IMR-90 (cell line): Measurements from ENCODE around the gene SMIM7. TPM values are rescaled to one million over a fixed set of nuclear protein-coding genes. Genes with fewer than 3 reads are reported as not detected.

Experiments
- ATAC-seq: fragments of 200-7000 bp; cut with Tn5 transposase; 2 replicates; pipeline ENCODE4 v1.9.1; 2020; ENCODE audit warnings: low read depth, mild to moderate bottlenecking, moderate library complexity
- BruUV-seq: library from RNA; stranded (reverse); fragments of 400-500 nt; replicated peaks from 2 replicates; lab custom pipeline; 2021; lab: Mats Ljungman, UMichigan
- CTCF ChIA-PET: fragments of 300-600 bp; formaldehyde crosslinking; extraction: SDS; loops from one replicate; lab custom pipeline; 2021; ENCODE audit warnings: antibody characterized with exemption; lab: Yijun Ruan, JAX
- POLR2A ChIA-PET: fragments of 300-600 bp; sonication (Branson Sonifier 250); formaldehyde crosslinking; loops from one replicate; lab custom pipeline; 2022; ENCODE audit warnings: antibody characterized with exemption; ENCODE audit not compliant: unreplicated experiment; lab: Charles Lee
- DNase-seq: peaks from one replicate; pipeline ENCODE4 v3.0.0; 2013
- H2AFZ ChIP-seq: replicated peaks from 2 replicates; pipeline ENCODE3; 2013; ENCODE audit warnings: low read length, mild to moderate bottlenecking; ENCODE audit not compliant: poor library complexity
- H2AK5ac ChIP-seq: 2 replicates; pipeline ENCODE4 v1.6.1; 2013; ENCODE audit warnings: low read depth, low read length, inconsistent platforms
- H2AK9ac ChIP-seq: replicated peaks from 2 replicates; pipeline ENCODE3; 2013; ENCODE audit warnings: mild to moderate bottlenecking, low read depth, low read length, moderate library complexity; ENCODE audit not compliant: poor library complexity
- H2BK120ac ChIP-seq: 2 replicates; pipeline ENCODE4 v1.6.1; 2013; ENCODE audit warnings: low read depth, low read length, inconsistent platforms
- H2BK15ac ChIP-seq: 3 replicates; pipeline ENCODE4 v1.6.1; 2013; ENCODE audit warnings: low read depth, low read length, inconsistent platforms
- H2BK20ac ChIP-seq: 2 replicates; pipeline ENCODE4 v1.6.1; 2013; ENCODE audit warnings: low read depth, mild to moderate bottlenecking, inconsistent platforms, low read length, moderate library complexity
- H2BK5ac ChIP-seq: 2 replicates; pipeline ENCODE4 v1.6.1; 2013; ENCODE audit warnings: mild to moderate bottlenecking, low read depth, low read length, inconsistent platforms; ENCODE audit not compliant: poor library complexity, severe bottlenecking
- H3K14ac ChIP-seq: replicated peaks from 2 replicates; pipeline ENCODE4 v1.6.1; 2013; ENCODE audit warnings: low read depth, low read length, inconsistent platforms
- H3K18ac ChIP-seq: 2 replicates; pipeline ENCODE4 v1.6.1; 2013; ENCODE audit warnings: low read depth, low read length, control low read depth
- H3K23ac ChIP-seq: 2 replicates; pipeline ENCODE4 v1.6.1; 2013; ENCODE audit warnings: low read depth, low read length, inconsistent platforms
- H3K27ac ChIP-seq: 2 replicates; pipeline ENCODE4 v1.5.1; 2013; ENCODE audit warnings: mild to moderate bottlenecking, control low read depth, low read length; ENCODE audit not compliant: insufficient read depth
- H3K27me3 ChIP-seq: 2 replicates; pipeline ENCODE4 v1.6.1; 2013; ENCODE audit warnings: low read length; ENCODE audit not compliant: control insufficient read depth, insufficient read depth
- H3K36me3 ChIP-seq: 2 replicates; pipeline ENCODE4 v1.6.1; 2013; ENCODE audit warnings: low read length, mixed read lengths; ENCODE audit not compliant: control insufficient read depth, insufficient read depth
- H3K4ac ChIP-seq: 2 replicates; pipeline ENCODE4 v1.6.1; 2013; ENCODE audit warnings: low read depth, low read length, inconsistent platforms
- H3K4me1 ChIP-seq: 2 replicates; pipeline ENCODE4 v1.6.1; 2013; ENCODE audit warnings: low read length, mixed read lengths; ENCODE audit not compliant: control insufficient read depth, insufficient read depth
- H3K4me2 ChIP-seq: 2 replicates; pipeline ENCODE4 v1.6.1; 2013; ENCODE audit warnings: low read depth, mild to moderate bottlenecking, control low read depth, low read length, moderate library complexity
- H3K4me3 ChIP-seq: 2 replicates; pipeline ENCODE4 v1.5.1; 2013; ENCODE audit warnings: low read depth, mild to moderate bottlenecking, control low read depth, low read length, moderate library complexity; ENCODE audit not compliant: insufficient read depth
- H3K56ac ChIP-seq: 2 replicates; pipeline ENCODE4 v1.6.1; 2013; ENCODE audit warnings: low read length, inconsistent platforms; ENCODE audit not compliant: insufficient read depth; ENCODE audit errors: extremely low read depth
- H3K79me1 ChIP-seq, 2 experiments: 2 replicates each; pipeline ENCODE4 v1.6.1; 2013; ENCODE audit warnings: low read length in 2 of 2, inconsistent platforms in 1 of 2, low read depth in 1 of 2
- H3K9ac ChIP-seq: 2 replicates; pipeline ENCODE4 v1.6.1; 2013; ENCODE audit warnings: low read depth, low read length, control low read depth
- H3K9me1 ChIP-seq: 2 replicates; pipeline ENCODE4 v1.6.1; 2013; ENCODE audit warnings: low read length, inconsistent platforms; ENCODE audit not compliant: insufficient read depth
- H3K9me3 ChIP-seq: 2 replicates; pipeline ENCODE4 v1.6.1; 2013; ENCODE audit warnings: low read length; ENCODE audit not compliant: control insufficient read depth, insufficient read depth
- H4K20me1 ChIP-seq: 2 replicates; pipeline ENCODE4 v1.6.1; 2013; ENCODE audit warnings: low read length, inconsistent platforms; ENCODE audit not compliant: insufficient read depth
- H4K5ac ChIP-seq: 2 replicates; pipeline ENCODE4 v1.6.1; 2013; ENCODE audit warnings: mild to moderate bottlenecking, low read depth, low read length, control low read depth
- H4K8ac ChIP-seq, 2 experiments: 2 replicates each; pipeline ENCODE4 v1.6.1; 2013; ENCODE audit warnings: low read depth in 2 of 2, low read length in 2 of 2, control low read depth in 1 of 2, inconsistent platforms in 1 of 2
- H4K91ac ChIP-seq: 2 replicates; pipeline ENCODE4 v1.6.1; 2013; ENCODE audit warnings: low read depth, low read length, inconsistent platforms; ENCODE audit not compliant: insufficient read depth
- BHLHE40 ChIP-seq: fragments of 150-350 bp; IDR thresholded peaks from 2 replicates; pipeline ENCODE4 v1.6.1; 2016; ENCODE audit warnings: mild to moderate bottlenecking, low read depth, low read length
- CEBPB ChIP-seq: IDR thresholded peaks from 2 replicates; pipeline ENCODE4 v1.6.1; 2012; ENCODE audit warnings: low read depth, low read length, improper control_type of control experiment
- CHD1 ChIP-seq: IDR thresholded peaks from 2 replicates; pipeline ENCODE4 v1.6.1; 2012; ENCODE audit warnings: low read depth, low read length, improper control_type of control experiment
- FOS ChIP-seq: fragments of 150-350 bp; IDR thresholded peaks from 2 replicates; pipeline ENCODE4 v1.6.1; 2016; ENCODE audit warnings: low read depth, low read length
- MAFK ChIP-seq: IDR thresholded peaks from 2 replicates; pipeline ENCODE4 v1.6.1; 2012; ENCODE audit warnings: low read depth, low read length, improper control_type of control experiment
- NFE2L2 ChIP-seq: fragments of 150-350 bp; IDR thresholded peaks from 2 replicates; pipeline ENCODE4 v1.6.1; 2016; ENCODE audit warnings: low read depth, mild to moderate bottlenecking, low read length
- POLR2A ChIP-seq: IDR thresholded peaks from 2 replicates; pipeline ENCODE4 v1.6.1; 2012; ENCODE audit warnings: mild to moderate bottlenecking, low read depth, low read length
- RAD21 ChIP-seq: IDR thresholded peaks from 2 replicates; pipeline ENCODE4 v1.6.1; 2012; ENCODE audit warnings: low read length, improper control_type of control experiment
- RCOR1 ChIP-seq: IDR thresholded peaks from 2 replicates; pipeline ENCODE4 v1.6.1; 2012; ENCODE audit warnings: mild to moderate bottlenecking, low read length, improper control_type of control experiment; ENCODE audit not compliant: insufficient replicate concordance
- RFX5 ChIP-seq: IDR thresholded peaks from 2 replicates; pipeline ENCODE4 v1.8.0; 2012; ENCODE audit warnings: low read depth, mild to moderate bottlenecking, low read length, moderate library complexity
- SMC3 ChIP-seq: fragments of 150-350 bp; IDR thresholded peaks from 2 replicates; pipeline ENCODE4 v1.6.1; 2016; ENCODE audit warnings: low read depth, mild to moderate bottlenecking, antibody characterized with exemption, low read length, moderate library complexity
- WGBS, 2 experiments: methylation state at CpG; one replicate each; pipeline versions ENCODE4 v1.1.5 to v1.1.7; 2013; ENCODE audit warnings: missing lambda C conversion rate in 2 of 2; ENCODE audit not compliant: insufficient read length in 1 of 2; ENCODE audit errors: extremely low coverage in 2 of 2; 5-methylcytosine and 5-hydroxymethylcytosine counted together
- dilution Hi-C: fragments of 300-500 bp; cut with HindIII; formaldehyde crosslinking; loops from one replicate; pipeline ENCODE4 v1.14.3; 2018; ENCODE audit warnings: low sequenced_read_pairs; ENCODE audit not compliant: unreplicated experiment
- in situ Hi-C: fragments of 300-500 bp; cut with MboI; formaldehyde crosslinking; loops from 3 replicates; pipeline ENCODE4 v1.14.3; 2019; ENCODE audit warnings: low sequenced_read_pairs, inconsistent platforms, mixed read lengths
- intact Hi-C: fragments of 100-400 bp; cut with micrococcal nuclease; formaldehyde crosslinking; loops from 2 replicates; pipeline ENCODE4 v1.10.0; 2022
- polyA plus RNA-seq, 3 experiments: library from polyadenylated mRNA; depleted of rRNA; stranded (reverse); fragments of >200 nt; gene quantifications; 2 replicates each; pipeline ENCODE4 v1.2.3, GENCODE V29; 2012; ENCODE audit warnings: low replicate concordance in 1 of 3
- total RNA-seq: library from RNA; depleted of rRNA; stranded (reverse); fragments of >200 nt; gene quantifications from 2 replicates; pipeline ENCODE4 v1.2.3, GENCODE V29; 2012
- TF ChIP-seq, protein P1 (sequence below): fragments of 150-350 bp; IDR thresholded peaks from 2 replicates; pipeline ENCODE4 v1.6.1; 2016; ENCODE audit warnings: low read depth, mild to moderate bottlenecking, low read length, moderate library complexity, borderline replicate concordance
- TF ChIP-seq, protein P2 (sequence below): fragments of 150-350 bp; IDR thresholded peaks from 2 replicates; pipeline ENCODE4 v1.6.1; 2017; ENCODE audit warnings: mild to moderate bottlenecking, antibody characterized with exemption, low read length, low read depth

The SMIM7 gene
- total and polyA plus RNA-seq, 2 of the 4 experiments (the other 2 are of a cell fraction) = 55.7 to 64.8 TPM

DNA sequence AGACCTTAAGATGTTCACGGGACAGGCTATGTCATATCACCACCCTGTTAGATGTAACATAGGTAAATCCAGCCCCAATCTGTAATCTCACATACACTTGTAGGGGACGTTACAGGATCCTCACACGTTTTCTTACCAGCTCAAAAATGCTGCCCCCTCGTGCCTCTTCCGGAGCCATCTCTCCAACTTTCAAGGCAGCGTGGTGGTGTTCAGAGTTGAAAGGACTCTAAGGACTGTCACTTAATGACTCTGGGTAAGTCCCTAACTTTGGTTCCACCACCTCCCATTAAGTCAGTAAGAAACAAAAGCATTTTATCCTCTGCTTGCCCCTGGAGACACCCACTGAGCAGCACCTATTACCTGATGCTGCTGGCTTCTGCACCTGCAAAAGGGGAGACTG, 36.4 kb downstream of the SMIM7 start:
- Histone ChIP-seq H2AK5ac (no peak overlapping the region), H4K91ac (no peak overlapping the region), H4K5ac (no peak overlapping the region), H3K4me1 (peaks cover 3% of the 10 kb centered on the region; the same call in 1 of the 2 replicates), H3K23ac (no peak overlapping the region), H3K4me3 (no peak overlapping the region), H3K79me1 (peaks cover 11 to 86% of the 10 kb centered on the region in 2 experiments; a peak in 3 of 4 replicates), H3K18ac (no peak overlapping the region), H3K9me1 (peaks cover 27% of the 10 kb centered on the region), H3K56ac (no peak overlapping the region), H3K9ac (no peak overlapping the region), H2BK120ac (no peak overlapping the region), H2BK5ac (no peak overlapping the region), H4K8ac (no peak overlapping the region), H2AK9ac (no peak overlapping the region), H2BK15ac (no peak overlapping the region), H2AFZ (no peak overlapping the region), H3K27me3 (no peaks in the 10 kb centered on the region), H3K14ac (no peak overlapping the region), H4K20me1 (peaks cover 92% of the 10 kb centered on the region), H3K4ac (no peak overlapping the region), H3K4me2 (no peak overlapping the region), H3K9me3 (no peaks in the 10 kb centered on the region), H2BK20ac (no peak overlapping the region), H3K27ac (no peak overlapping the region), H3K36me3 (peaks cover 11% of the 10 kb centered on the region)
- WGBS, 2 experiments = no CpG with 5 or more reads among the region's 6 CpGs
- BruUV-seq = no TSS peak
- dilution Hi-C loops = no loop called here
- CTCF ChIA-PET = no interaction called here
- POLR2A ChIA-PET = no interaction called here
- DNase-seq (no peak), ATAC-seq (no peak)
- in situ Hi-C loops = no loop called here
- TF ChIP-seq, protein P1, sequence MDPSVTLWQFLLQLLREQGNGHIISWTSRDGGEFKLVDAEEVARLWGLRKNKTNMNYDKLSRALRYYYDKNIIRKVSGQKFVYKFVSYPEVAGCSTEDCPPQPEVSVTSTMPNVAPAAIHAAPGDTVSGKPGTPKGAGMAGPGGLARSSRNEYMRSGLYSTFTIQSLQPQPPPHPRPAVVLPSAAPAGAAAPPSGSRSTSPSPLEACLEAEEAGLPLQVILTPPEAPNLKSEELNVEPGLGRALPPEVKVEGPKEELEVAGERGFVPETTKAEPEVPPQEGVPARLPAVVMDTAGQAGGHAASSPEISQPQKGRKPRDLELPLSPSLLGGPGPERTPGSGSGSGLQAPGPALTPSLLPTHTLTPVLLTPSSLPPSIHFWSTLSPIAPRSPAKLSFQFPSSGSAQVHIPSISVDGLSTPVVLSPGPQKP = no peak
- TF ChIP-seq CHD1 (no peak), NFE2L2 (no peak), SMC3 (no peak), POLR2A (no peak), RFX5 (no peak), RAD21 (no peak), CEBPB (no peak), FOS (no peak), BHLHE40 (no peak), RCOR1 (no peak), MAFK (no peak)
- TF ChIP-seq, protein P2, sequence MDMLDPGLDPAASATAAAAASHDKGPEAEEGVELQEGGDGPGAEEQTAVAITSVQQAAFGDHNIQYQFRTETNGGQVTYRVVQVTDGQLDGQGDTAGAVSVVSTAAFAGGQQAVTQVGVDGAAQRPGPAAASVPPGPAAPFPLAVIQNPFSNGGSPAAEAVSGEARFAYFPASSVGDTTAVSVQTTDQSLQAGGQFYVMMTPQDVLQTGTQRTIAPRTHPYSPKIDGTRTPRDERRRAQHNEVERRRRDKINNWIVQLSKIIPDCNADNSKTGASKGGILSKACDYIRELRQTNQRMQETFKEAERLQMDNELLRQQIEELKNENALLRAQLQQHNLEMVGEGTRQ = no peak
- intact Hi-C loops = no loop called here
